Sciatic nerve (tissue), 2 donors: ENCODE data around the gene CCDC85A. TPM values are rescaled to one million over a fixed set of nuclear protein-coding genes. Genes with fewer than 3 reads are reported as not detected.
"Not testable (repeated sequence)": the region's sequence is repeated elsewhere in the genome, so short reads cannot be mapped to it uniquely, and the experiment has no call there.

Source experiments
- ATAC-seq: fragments of 200-7000 bp; cut with Tn5 transposase; one replicate; pipeline ENCODE4 v1.9.1; 2020; ENCODE audit warnings: mild to moderate bottlenecking, moderate library complexity
- DNase-seq: peaks from one replicate; pipeline ENCODE4 v3.0.0-alpha.2; 2020; ENCODE audit warnings: low spot score
- intact Hi-C: fragments of 100-400 bp; cut with DNase I; formaldehyde crosslinking; loops from one replicate; pipeline ENCODE4 v1.14.2; 2022
- total RNA-seq: library from RNA; stranded (reverse); fragmentation: NEBNext Ultra II Directional; extraction: Animal tissue kit (Norgen Biotek cat#: 25700); gene quantifications from one replicate; pipeline ENCODE4 v1.2.1, GENCODE V29; 2021
- donor health status: DM: no; HTN: no; CAD: no.
- donor health status: DM: no; HTN: no; CAD: no.

CCDC85A gene
- total RNA-seq: 3.9 TPM

- ATAC-seq: peak; percentile 94
- DNase-seq: peak; percentile 90
- intact Hi-C loops: loop anchor here (10.0 kb wide), 1 partner anchor 561 kb away; no protein-coding TSS in a partner anchor
These were observed at the start of gene CCDC85A for GRCh38 chr2:56183643-56184499. TSS of gene CCDC85A (plus strand) at chr2:56183990. CDS start at chr2:56184625, 635 bp downstream.

GRCh38 chr2:56134861-56135260, 48.9 kb upstream of the CCDC85A start:
- intact Hi-C loops: no loop called here
- ATAC-seq (no peak), DNase-seq (no peak)

- DNase-seq, intact Hi-C loops, ATAC-seq: not testable (repeated sequence)
These were observed 41.2 kb upstream of the CCDC85A start for GRCh38 chr2:56142497-56143061.

GRCh38 chr2:56147907-56148306, 35.9 kb upstream of the CCDC85A start:
- no peak for DNase-seq
- intact Hi-C loops: no loop called here
- no peak for ATAC-seq

- intact Hi-C loops: no loop called here
- DNase-seq: no peak
- no peak for ATAC-seq
These were observed 35.0 kb upstream of the CCDC85A start for GRCh38 chr2:56148825-56149224.

- no peak for DNase-seq
- intact Hi-C loops: no loop called here
- no peak for ATAC-seq
These were observed 31.9 kb upstream of the CCDC85A start for GRCh38 chr2:56151841-56152240.

GRCh38 chr2:56155188-56155587, 28.6 kb upstream of the CCDC85A start:
- DNase-seq (no peak), ATAC-seq (no peak)
- intact Hi-C loops: no loop called here

- ATAC-seq, DNase-seq, intact Hi-C loops: not testable (repeated sequence)
These were observed 23.9 kb upstream of the CCDC85A start for GRCh38 chr2:56159875-56160274.

- ATAC-seq (peak; percentile 45), DNase-seq (no peak)
- intact Hi-C loops: no loop called here
These were observed 15.9 kb upstream of the CCDC85A start for GRCh38 chr2:56167616-56168562.

- ATAC-seq (no peak), DNase-seq (no peak)
- intact Hi-C loops: no loop called here
These were observed 14.3 kb upstream of the CCDC85A start for GRCh38 chr2:56169521-56169920.

- intact Hi-C loops: no loop called here
- no peak for DNase-seq
- ATAC-seq: peak; percentile 87
These were observed 13.3 kb upstream of the CCDC85A start for GRCh38 chr2:56170504-56170903.

- intact Hi-C loops: no loop called here
- ATAC-seq (peak; percentile 87), DNase-seq (no peak)
These were observed 12.8 kb upstream of the CCDC85A start for GRCh38 chr2:56170988-56171387.

- ATAC-seq (no peak), DNase-seq (no peak)
- intact Hi-C loops: no loop called here
These were observed 8.0 kb upstream of the CCDC85A start for GRCh38 chr2:56175779-56176178.

GRCh38 chr2:56177420-56178220, 6.2 kb upstream of the CCDC85A start:
- ATAC-seq (no peak), DNase-seq (no peak)
- intact Hi-C loops: no loop called here

GRCh38 chr2:56179931-56180330, 3.9 kb upstream of the CCDC85A start:
- DNase-seq (no peak), ATAC-seq (no peak)
- intact Hi-C loops: loop anchor here (10.0 kb wide), 1 partner anchor 565 kb away; no protein-coding TSS in a partner anchor

- no peak for DNase-seq
- no peak for ATAC-seq
- intact Hi-C loops: loop anchor here (10.0 kb wide), 1 partner anchor 562 kb away; no protein-coding TSS in a partner anchor
These were observed 1.4 kb upstream of the CCDC85A start for GRCh38 chr2:56182420-56182819.

GRCh38 chr2:56184500-56185011, 766 bp downstream of the CCDC85A start:
- no peak for ATAC-seq
- DNase-seq: no peak
- intact Hi-C loops: loop anchor here (10.0 kb wide), 1 partner anchor 560 kb away; no protein-coding TSS in a partner anchor

- ATAC-seq (peak; percentile 69), DNase-seq (no peak)
- intact Hi-C loops: loop anchor here (10.0 kb wide), 1 partner anchor 560 kb away; no protein-coding TSS in a partner anchor
These were observed 1.4 kb downstream of the CCDC85A start for GRCh38 chr2:56185101-56185581.
